OCI-LY1 (cell line): ENCODE measurements around the gene PLA2G7.

ENCODE experiments used
- H2AFZ ChIP-seq: fragments of 200-600 bp; sonication (generic), shearing (Covaris generic); 2 replicates; pipeline ENCODE4 v1.6.0; 2014; ENCODE audit warnings: antibody characterized with exemption, mild to moderate bottlenecking, low read length
- H3F3A ChIP-seq: fragments of 200-600 bp; sonication (generic), shearing (Covaris generic); 2 replicates; pipeline ENCODE4 v1.6.0; 2014; ENCODE audit warnings: mild to moderate bottlenecking, antibody characterized with exemption, low read length, moderate library complexity; ENCODE audit not compliant: insufficient read depth
- H3K27ac ChIP-seq: fragments of 200-600 bp; sonication (generic); 2 replicates; pipeline ENCODE4 v1.5.1; 2014; ENCODE audit warnings: low read length, mixed run types, mild to moderate bottlenecking, low read depth; ENCODE audit not compliant: poor library complexity, severe bottlenecking
- H3K27me3 ChIP-seq: fragments of 200-600 bp; sonication (generic); 2 replicates; pipeline ENCODE4 v1.6.0; 2014; ENCODE audit warnings: antibody characterized with exemption, mild to moderate bottlenecking, low read length, moderate library complexity; ENCODE audit not compliant: insufficient read depth
- H3K36me3 ChIP-seq: fragments of 200-600 bp; sonication (generic); 2 replicates; pipeline ENCODE4 v1.6.1; 2014; ENCODE audit warnings: mild to moderate bottlenecking, antibody characterized with exemption, low read length, moderate library complexity, mixed read lengths; ENCODE audit not compliant: insufficient read depth
- H3K4me1 ChIP-seq: fragments of 200-600 bp; sonication (generic); 2 replicates; pipeline ENCODE4 v1.5.1; 2014; ENCODE audit warnings: mild to moderate bottlenecking, low read length, moderate library complexity; ENCODE audit not compliant: insufficient read depth, severe bottlenecking
- H3K4me2 ChIP-seq: fragments of 200-600 bp; sonication (generic), shearing (Covaris generic); 2 replicates; pipeline ENCODE4 v1.6.1; 2014; ENCODE audit warnings: low read length
- H3K4me3 ChIP-seq: fragments of 200-600 bp; sonication (generic); 2 replicates; pipeline ENCODE4 v1.5.1; 2014; ENCODE audit warnings: low read length, low read depth, mild to moderate bottlenecking, mixed read lengths; ENCODE audit not compliant: poor library complexity, severe bottlenecking
- H3K79me2 ChIP-seq: fragments of 200-600 bp; shearing (Covaris generic); 2 replicates; pipeline ENCODE4 v1.6.1; 2016; ENCODE audit warnings: mixed run types, low read length, mixed read lengths; ENCODE audit not compliant: insufficient read depth
- H3K9ac ChIP-seq: fragments of 200-600 bp; sonication (generic), shearing (Covaris generic); 2 replicates; pipeline ENCODE4 v1.6.1; 2014; ENCODE audit warnings: mild to moderate bottlenecking, low read length, mixed read lengths
- H3K9me2 ChIP-seq: fragments of 200-600 bp; sonication (generic), shearing (Covaris generic); 2 replicates; pipeline ENCODE4 v1.6.1; 2014; ENCODE audit warnings: low read depth, mild to moderate bottlenecking, low read length, mixed read lengths
- H3K9me3 ChIP-seq: fragments of 200-600 bp; shearing (Covaris generic); 2 replicates; pipeline ENCODE4 v1.6.1; 2014; ENCODE audit warnings: low read length, mixed read lengths
- H4K20me1 ChIP-seq: fragments of 200-600 bp; sonication (generic), shearing (Covaris generic); 2 replicates; pipeline ENCODE4 v1.6.0; 2016; ENCODE audit warnings: mild to moderate bottlenecking, low read length; ENCODE audit not compliant: insufficient read depth
- CTCF ChIP-seq: fragments of 200-600 bp; sonication (generic), shearing (Covaris generic); IDR thresholded peaks from 2 replicates; pipeline ENCODE4 v1.5.1; 2017; ENCODE audit warnings: mild to moderate bottlenecking, antibody characterized with exemption, low read length, moderate library complexity, mixed read lengths
- EZH2 ChIP-seq: fragments of 200-600 bp; sonication (generic), shearing (Covaris generic); IDR thresholded peaks from 2 replicates; pipeline ENCODE4 v1.8.0; 2017; ENCODE audit warnings: borderline replicate concordance, mixed run types, mild to moderate bottlenecking, antibody characterized with exemption, low read length, moderate library complexity, mixed read lengths

Gene PLA2G7

GRCh38 chr6:46729787-46730326 is 5.3 kb downstream of the PLA2G7 start:
- H3K4me3 ChIP-seq = no peak overlapping the region
- H3K9ac ChIP-seq = no peak overlapping the region
- H2AFZ ChIP-seq = no peak overlapping the region
- H3K36me3 ChIP-seq = no peaks in the 10 kb centered on the region
- H3K27ac ChIP-seq = no peak overlapping the region
- no peaks in the 10 kb centered on the region for H3F3A ChIP-seq
- H3K27me3 ChIP-seq = no peaks in the 10 kb centered on the region
- no peaks in the 10 kb centered on the region for H4K20me1 ChIP-seq
- H3K79me2 ChIP-seq = no peaks in the 10 kb centered on the region
- TF ChIP-seq EZH2 = no peak
- TF ChIP-seq CTCF = no peak
- H3K9me2 ChIP-seq = no peaks in the 10 kb centered on the region
- no peaks in the 10 kb centered on the region for H3K9me3 ChIP-seq
- no peak overlapping the region for H3K4me2 ChIP-seq
- H3K4me1 ChIP-seq = no peaks in the 10 kb centered on the region

DNA sequence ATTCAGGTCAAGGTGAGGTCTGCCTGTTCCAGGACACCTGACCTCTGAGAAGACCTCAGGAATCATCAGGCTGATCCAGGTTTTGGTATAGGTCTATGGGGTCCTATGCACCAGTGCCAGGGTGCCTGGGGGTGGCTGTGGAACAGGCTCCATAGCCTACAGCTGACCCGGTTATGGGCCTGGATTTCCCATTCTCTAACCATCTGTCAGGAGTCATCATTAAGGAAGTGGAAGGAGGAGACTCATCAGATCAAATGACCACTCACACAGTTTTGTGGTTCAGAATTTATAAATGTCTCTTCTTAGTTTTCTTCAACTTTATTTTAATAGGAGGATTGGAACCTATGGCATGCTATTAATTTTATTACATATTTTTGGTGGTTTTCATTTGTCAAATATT is 14.8 kb downstream of the PLA2G7 start:
- Histone ChIP-seq H3K36me3 (no peaks in the 10 kb centered on the region), H4K20me1 (no peaks in the 10 kb centered on the region), H3K27ac (no peak overlapping the region), H3F3A (no peaks in the 10 kb centered on the region), H3K9ac (no peak overlapping the region), H3K4me2 (no peak overlapping the region), H3K79me2 (no peaks in the 10 kb centered on the region), H3K9me3 (no peaks in the 10 kb centered on the region), H3K9me2 (no peaks in the 10 kb centered on the region), H3K4me3 (no peak overlapping the region), H2AFZ (no peak overlapping the region), H3K4me1 (no peaks in the 10 kb centered on the region), H3K27me3 (no peaks in the 10 kb centered on the region)
- TF ChIP-seq CTCF = no peak

- H3K4me2 ChIP-seq = no peak overlapping the region
- no peak for TF ChIP-seq EZH2
- no peak for TF ChIP-seq CTCF
- no peaks in the 10 kb centered on the region for H3K9me2 ChIP-seq
- no peak overlapping the region for H3K4me3 ChIP-seq
- H4K20me1 ChIP-seq = no peaks in the 10 kb centered on the region
- H3K9ac ChIP-seq = no peak overlapping the region
- H3F3A ChIP-seq = no peaks in the 10 kb centered on the region
- H3K9me3 ChIP-seq = no peaks in the 10 kb centered on the region
- H3K27ac ChIP-seq = no peak overlapping the region
- H3K4me1 ChIP-seq = no peaks in the 10 kb centered on the region
- no peaks in the 10 kb centered on the region for H3K79me2 ChIP-seq
- no peak overlapping the region for H2AFZ ChIP-seq
- no peaks in the 10 kb centered on the region for H3K27me3 ChIP-seq
- no peaks in the 10 kb centered on the region for H3K36me3 ChIP-seq
Measured at GRCh38 chr6:46719099-46719498, 16.1 kb downstream of the PLA2G7 start.
